ENCODE results near the gene TEX11.

DNA sequence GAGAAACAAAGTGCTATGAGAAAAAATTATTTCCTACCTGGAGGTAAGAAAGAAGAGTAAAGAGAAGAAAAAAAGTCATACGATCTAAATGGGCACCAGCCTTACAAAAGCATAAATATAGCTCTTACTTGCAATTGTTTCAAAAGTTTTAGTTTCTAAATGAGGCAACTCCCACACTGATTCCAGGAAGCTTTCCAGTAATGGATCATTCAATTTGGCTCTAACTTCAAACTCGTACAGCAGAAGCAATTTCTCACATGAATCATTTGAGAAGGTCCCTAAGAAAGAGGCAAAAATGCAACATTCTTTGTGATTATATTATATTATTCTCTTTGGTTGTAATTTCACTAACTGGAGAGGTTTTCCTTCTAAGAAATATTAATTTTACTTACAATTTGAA, 354.0 kb downstream of the TEX11 start:
- TF ChIP-seq, protein P1, sequence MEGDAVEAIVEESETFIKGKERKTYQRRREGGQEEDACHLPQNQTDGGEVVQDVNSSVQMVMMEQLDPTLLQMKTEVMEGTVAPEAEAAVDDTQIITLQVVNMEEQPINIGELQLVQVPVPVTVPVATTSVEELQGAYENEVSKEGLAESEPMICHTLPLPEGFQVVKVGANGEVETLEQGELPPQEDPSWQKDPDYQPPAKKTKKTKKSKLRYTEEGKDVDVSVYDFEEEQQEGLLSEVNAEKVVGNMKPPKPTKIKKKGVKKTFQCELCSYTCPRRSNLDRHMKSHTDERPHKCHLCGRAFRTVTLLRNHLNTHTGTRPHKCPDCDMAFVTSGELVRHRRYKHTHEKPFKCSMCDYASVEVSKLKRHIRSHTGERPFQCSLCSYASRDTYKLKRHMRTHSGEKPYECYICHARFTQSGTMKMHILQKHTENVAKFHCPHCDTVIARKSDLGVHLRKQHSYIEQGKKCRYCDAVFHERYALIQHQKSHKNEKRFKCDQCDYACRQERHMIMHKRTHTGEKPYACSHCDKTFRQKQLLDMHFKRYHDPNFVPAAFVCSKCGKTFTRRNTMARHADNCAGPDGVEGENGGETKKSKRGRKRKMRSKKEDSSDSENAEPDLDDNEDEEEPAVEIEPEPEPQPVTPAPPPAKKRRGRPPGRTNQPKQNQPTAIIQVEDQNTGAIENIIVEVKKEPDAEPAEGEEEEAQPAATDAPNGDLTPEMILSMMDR (IDR thresholded peaks at IDR 0.05), result no peak
- TF ChIP-seq POLR2A (IDR thresholded peaks at IDR 0.05), result no peak

All from body of pancreas (tissue), 4 donors.